ENCODE data around the gene NHSL1. TPM values are rescaled to one million over a fixed set of nuclear protein-coding genes. Genes with fewer than 3 reads are reported as not detected.

Gene NHSL1
- total RNA-seq, 4 donors from 2014 or later = 73.2 to 117 (median 98.0) TPM

DNA sequence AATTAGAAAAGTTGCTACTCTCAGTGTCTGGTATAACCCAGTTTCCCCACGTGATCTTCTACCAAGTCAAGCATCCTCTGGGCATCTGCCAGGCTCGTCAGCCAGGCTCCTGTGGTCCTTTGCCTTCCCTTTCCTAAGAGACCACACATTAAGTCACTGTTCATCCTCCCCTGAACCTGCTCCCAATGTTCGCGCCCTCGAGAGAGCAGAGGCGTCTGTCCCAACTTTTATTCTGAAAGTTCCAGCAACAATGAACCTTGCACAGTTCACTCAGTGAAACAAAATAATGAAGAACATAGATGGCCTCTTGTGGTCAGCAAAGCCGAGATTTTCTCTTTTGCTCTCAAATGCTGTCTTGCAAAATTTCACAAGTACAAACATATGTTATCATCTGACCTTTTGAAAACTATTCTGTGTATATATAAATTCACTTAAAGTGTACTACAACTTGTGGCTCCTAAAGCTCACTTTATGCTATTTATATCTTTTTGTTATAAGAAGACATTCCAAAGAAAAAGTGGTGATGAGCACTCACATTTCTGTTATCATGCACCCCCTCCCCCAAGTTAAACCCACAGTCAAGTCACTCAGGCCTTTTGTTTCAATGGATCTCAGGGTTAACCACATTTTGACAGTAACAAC lies 39.2 kb upstream of the NHSL1 start:
- Histone ChIP-seq H3K4me3 (no peak overlapping the region), H3K27ac (peak overlapping the region in 3 of 4 donors; percentile 22 to 44 (median 37)), H3K36me3 (no peaks in the 10 kb centered on the region), H3K9me3 (no peaks in the 10 kb centered on the region), H3K4me1 (peaks cover 0 to 52% (median 28%) of the 10 kb centered on the region in 4 donors), H3K27me3 (no peaks in the 10 kb centered on the region)
- no peak for TF ChIP-seq EP300 (IDR thresholded peaks at IDR 0.05; ENCODE audit: low read depth)
- TF ChIP-seq, protein P1, sequence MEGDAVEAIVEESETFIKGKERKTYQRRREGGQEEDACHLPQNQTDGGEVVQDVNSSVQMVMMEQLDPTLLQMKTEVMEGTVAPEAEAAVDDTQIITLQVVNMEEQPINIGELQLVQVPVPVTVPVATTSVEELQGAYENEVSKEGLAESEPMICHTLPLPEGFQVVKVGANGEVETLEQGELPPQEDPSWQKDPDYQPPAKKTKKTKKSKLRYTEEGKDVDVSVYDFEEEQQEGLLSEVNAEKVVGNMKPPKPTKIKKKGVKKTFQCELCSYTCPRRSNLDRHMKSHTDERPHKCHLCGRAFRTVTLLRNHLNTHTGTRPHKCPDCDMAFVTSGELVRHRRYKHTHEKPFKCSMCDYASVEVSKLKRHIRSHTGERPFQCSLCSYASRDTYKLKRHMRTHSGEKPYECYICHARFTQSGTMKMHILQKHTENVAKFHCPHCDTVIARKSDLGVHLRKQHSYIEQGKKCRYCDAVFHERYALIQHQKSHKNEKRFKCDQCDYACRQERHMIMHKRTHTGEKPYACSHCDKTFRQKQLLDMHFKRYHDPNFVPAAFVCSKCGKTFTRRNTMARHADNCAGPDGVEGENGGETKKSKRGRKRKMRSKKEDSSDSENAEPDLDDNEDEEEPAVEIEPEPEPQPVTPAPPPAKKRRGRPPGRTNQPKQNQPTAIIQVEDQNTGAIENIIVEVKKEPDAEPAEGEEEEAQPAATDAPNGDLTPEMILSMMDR (IDR thresholded peaks at IDR 0.05) = no peak
- no peak for TF ChIP-seq POLR2AphosphoS5 (IDR thresholded peaks at IDR 0.05)
- no peak for TF ChIP-seq POLR2A (IDR thresholded peaks at IDR 0.05)
- 56 to 79% methylated on average over 1 to 7 of the region's 7 CpGs for WGBS, 2 donors (ENCODE audit: low coverage in 1 of 2)
- intact Hi-C loops (cut with DNase I; ENCODE audit: low total_unique reads) = no loop called here
- no peak for DNase-seq
- in situ Hi-C loops (cut with MboI; ENCODE audit: low pct_ligation_motif_present in 1 of 4, low pct_unique_long_range_greater_than_20kb in 1 of 4, low sequenced_read_pairs in 3 of 4) = no loop called here

DNA sequence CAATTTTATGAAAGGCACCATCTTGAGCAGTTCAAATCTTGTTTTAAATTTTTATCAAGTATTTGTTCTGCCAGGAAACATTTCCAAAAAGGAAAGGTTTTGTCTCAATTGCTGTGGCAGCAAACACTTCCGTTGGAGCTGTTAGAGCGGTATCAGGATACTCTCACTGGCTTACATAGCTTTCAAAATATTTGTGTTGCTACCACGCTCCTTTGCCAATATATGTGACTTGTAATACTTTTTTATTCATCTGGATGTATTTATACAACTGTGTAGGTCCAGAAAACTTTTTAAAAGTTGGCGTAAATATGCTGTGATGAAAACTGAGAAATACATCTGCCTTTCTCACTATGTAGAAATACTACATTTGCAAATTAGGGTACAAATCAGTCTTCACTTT lies 37.8 kb upstream of the NHSL1 start:
- H3K9me3 ChIP-seq = no peaks in the 10 kb centered on the region
- no peak for DNase-seq
- TF ChIP-seq POLR2A (IDR thresholded peaks at IDR 0.05) = no peak
- TF ChIP-seq, protein P1 (IDR thresholded peaks at IDR 0.05) = no peak
- no peak for TF ChIP-seq POLR2AphosphoS5 (IDR thresholded peaks at IDR 0.05)
- TF ChIP-seq EP300 (IDR thresholded peaks at IDR 0.05; ENCODE audit: low read depth) = no peak
- intact Hi-C loops (cut with DNase I; ENCODE audit: low total_unique reads) (no loop called here), in situ Hi-C loops (cut with MboI; ENCODE audit: low pct_ligation_motif_present in 1 of 4, low pct_unique_long_range_greater_than_20kb in 1 of 4, low sequenced_read_pairs in 3 of 4) (no loop called here)
- no peaks in the 10 kb centered on the region for H3K36me3 ChIP-seq
- WGBS, 2 donors (ENCODE audit: low coverage in 1 of 2) = 32 to 45% methylated on average over 4 of the region's 4 CpGs
- H3K4me1 ChIP-seq = peaks cover 0 to 45% (median 24%) of the 10 kb centered on the region in 4 donors
- H3K4me3 ChIP-seq = no peak overlapping the region
- peak overlapping the region; percentile 3 to 39 (median 21) for H3K27ac ChIP-seq
- no peaks in the 10 kb centered on the region for H3K27me3 ChIP-seq

DNA sequence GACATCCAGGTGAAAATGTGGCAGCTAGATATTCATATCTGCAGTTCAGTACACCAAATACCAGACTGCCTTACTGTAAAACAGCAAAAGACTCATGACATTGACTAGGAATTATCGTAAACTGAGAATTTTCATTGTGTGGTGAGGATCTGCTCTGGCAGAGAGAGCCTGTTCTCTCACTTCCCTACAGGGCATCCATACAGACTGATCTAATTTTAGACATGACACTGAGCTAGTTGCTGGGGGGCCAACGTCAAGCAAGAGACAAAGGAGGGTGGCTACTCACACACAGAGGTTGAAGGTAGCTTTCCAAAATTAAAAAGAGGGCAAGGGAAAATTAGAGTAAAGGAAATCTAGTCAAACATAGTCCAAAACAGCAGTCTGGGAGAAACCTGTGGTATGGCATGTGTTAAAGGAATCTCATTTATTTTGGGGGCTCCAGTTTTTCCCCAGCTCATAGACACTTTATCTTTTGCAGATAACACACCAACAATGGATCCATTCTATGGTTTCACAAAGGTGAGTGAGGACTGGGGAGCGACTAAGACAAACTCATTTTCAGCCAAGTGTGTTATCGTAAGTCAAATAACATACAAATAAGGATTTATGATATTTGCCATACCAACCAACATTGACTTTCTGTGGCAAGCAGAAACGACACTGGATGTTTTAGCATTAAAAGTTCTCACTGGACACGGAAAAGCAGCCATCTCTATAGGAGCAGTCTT lies 36.6 kb upstream of the NHSL1 start:
- intact Hi-C loops (cut with DNase I; ENCODE audit: low total_unique reads) = no loop called here
- TF ChIP-seq POLR2A (IDR thresholded peaks at IDR 0.05) (no peak), EP300 (IDR thresholded peaks at IDR 0.05; ENCODE audit: low read depth) (no peak), POLR2AphosphoS5 (IDR thresholded peaks at IDR 0.05) (no peak)
- TF ChIP-seq, protein P1 (IDR thresholded peaks at IDR 0.05) = no peak
- Histone ChIP-seq H3K27ac (no peak overlapping the region), H3K4me3 (no peak overlapping the region), H3K4me1 (peaks cover 0 to 35% (median 15%) of the 10 kb centered on the region in 4 donors), H3K27me3 (no peaks in the 10 kb centered on the region), H3K9me3 (no peaks in the 10 kb centered on the region), H3K36me3 (no peaks in the 10 kb centered on the region)
- DNase-seq = no peak
- in situ Hi-C loops (cut with MboI; ENCODE audit: low pct_ligation_motif_present in 1 of 4, low pct_unique_long_range_greater_than_20kb in 1 of 4, low sequenced_read_pairs in 3 of 4) = no loop called here
- 49 to 71% methylated on average over 3 to 6 of the region's 6 CpGs for WGBS, 2 donors (ENCODE audit: low coverage in 1 of 2)

DNA sequence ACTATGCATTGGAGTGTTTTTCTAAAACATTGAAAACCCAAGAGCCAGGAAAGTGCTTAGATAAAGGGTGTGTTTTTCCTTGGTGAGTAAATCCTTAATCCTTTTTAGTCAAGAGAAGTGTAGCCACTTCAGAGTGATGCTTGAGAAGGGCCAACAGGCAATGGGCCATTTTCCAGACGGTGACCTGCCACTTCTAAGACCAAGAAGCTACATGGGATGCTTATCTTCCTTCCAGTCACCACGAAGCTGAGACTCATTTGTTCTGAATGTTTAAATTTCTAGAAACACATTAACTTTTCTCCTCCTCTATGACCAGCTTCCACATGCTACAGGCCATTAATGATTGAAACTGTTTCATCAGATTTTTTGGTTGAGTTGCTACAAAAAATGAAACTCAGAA lies 34.4 kb upstream of the NHSL1 start:
- H3K27me3 ChIP-seq = no peaks in the 10 kb centered on the region
- no peak overlapping the region for H3K4me3 ChIP-seq
- TF ChIP-seq POLR2AphosphoS5 (IDR thresholded peaks at IDR 0.05) (no peak), EP300 (IDR thresholded peaks at IDR 0.05; ENCODE audit: low read depth) (no peak), POLR2A (IDR thresholded peaks at IDR 0.05) (no peak)
- TF ChIP-seq, protein P1 (IDR thresholded peaks at IDR 0.05) = no peak
- H3K27ac ChIP-seq = no peak overlapping the region
- H3K9me3 ChIP-seq = no peaks in the 10 kb centered on the region
- no peak for DNase-seq
- WGBS, 2 donors (ENCODE audit: low coverage in 1 of 2) = 76 to 83% methylated on average over 2 of the region's 2 CpGs
- H3K4me1 ChIP-seq = peaks cover 0 to 27% (median 10%) of the 10 kb centered on the region in 4 donors
- H3K36me3 ChIP-seq = no peaks in the 10 kb centered on the region
- intact Hi-C loops (cut with DNase I; ENCODE audit: low total_unique reads) = no loop called here
- in situ Hi-C loops (cut with MboI; ENCODE audit: low pct_ligation_motif_present in 1 of 4, low pct_unique_long_range_greater_than_20kb in 1 of 4, low sequenced_read_pairs in 3 of 4) = no loop called here

Measured in transverse colon (tissue), 4 donors.